GM23248 (cell line): ENCODE results near the gene ATP1B4.

Source experiments
- EZH2 ChIP-seq: fragments of 200-600 bp; sonication (generic); IDR thresholded peaks from 2 replicates; pipeline ENCODE4 v1.6.1; 2018; ENCODE audit warnings: antibody characterized with exemption, mild to moderate bottlenecking; ENCODE audit not compliant: insufficient read depth, poor library complexity, severe bottlenecking
- EZH2phosphoT487 ChIP-seq: fragments of 200-600 bp; sonication (generic); IDR thresholded peaks from 2 replicates; pipeline ENCODE4 v1.6.1; 2018; ENCODE audit warnings: antibody characterized with exemption, moderate library complexity, mild to moderate bottlenecking, low read depth; ENCODE audit not compliant: insufficient read depth

DNA sequence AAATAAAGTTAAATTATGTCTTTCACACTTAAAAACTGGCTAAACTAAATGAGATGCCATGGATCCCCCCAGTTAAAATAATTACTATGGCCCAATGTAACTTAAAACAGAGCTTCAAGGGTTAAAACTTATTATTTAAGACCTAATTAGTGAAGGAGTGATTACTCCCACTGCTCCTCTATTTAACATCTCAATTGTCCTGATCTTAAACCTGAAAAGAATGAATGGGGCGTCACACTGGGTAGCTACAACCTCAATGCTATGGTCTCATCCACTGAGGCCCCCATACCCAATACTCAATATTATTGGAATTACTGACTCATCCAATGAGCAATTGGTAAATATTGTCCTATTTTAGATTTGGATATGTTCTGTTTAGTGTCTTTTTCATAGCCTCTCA is 29.5 kb upstream of the ATP1B4 start:
- TF ChIP-seq EZH2 = no peak
- TF ChIP-seq EZH2phosphoT487 = no peak
